GM12878 (cell line): Measurements from ENCODE around the gene PNMA8C. TPM values are rescaled to one million over a fixed set of nuclear protein-coding genes. Genes with fewer than 3 reads are reported as not detected.

ENCODE experiments used
- ATAC-seq: fragments of 200-7000 bp; cut with Tn5 transposase; 3 replicates; pipeline ENCODE4 v1.9.1; 2020; ENCODE audit warnings: mild to moderate bottlenecking, moderate library complexity
- BruUV-seq: library from RNA; stranded (reverse); fragments of 400-500 nt; replicated peaks from 2 replicates; lab custom pipeline; 2021; lab: Mats Ljungman, UMichigan
- CTCF ChIA-PET: fragments of 300-600 bp; sonication (Branson Sonifier 250); formaldehyde crosslinking; extraction: SDS; loops from one replicate; lab custom pipeline; 2021; ENCODE audit warnings: inconsistent platforms; lab: Yijun Ruan, JAX
- POLR2A ChIA-PET: fragments of 350-600 bp; formaldehyde crosslinking; extraction: SDS; loops from one replicate; lab custom pipeline; 2021; ENCODE audit warnings: inconsistent platforms; lab: Charles Lee
- RAD21 ChIA-PET: fragments of 300-600 bp; sonication (Branson Sonifier 250); formaldehyde crosslinking; loops from one replicate; lab custom pipeline; 2023; ENCODE audit warnings: antibody characterized with exemption; ENCODE audit not compliant: unreplicated experiment; lab: Charles Lee
- SMC1A ChIA-PET: fragments of 300-600 bp; sonication (Branson Sonifier 250); formaldehyde crosslinking; loops from one replicate; lab custom pipeline; 2023; ENCODE audit not compliant: unreplicated experiment, uncharacterized antibody; lab: Charles Lee
- DNase-seq: peaks from one replicate; pipeline ENCODE4 v3.0.0-alpha.2; 2011; ENCODE audit warnings: low read depth, low spot score
- FAIRE-seq: peaks from 3 replicates; lab custom pipeline; 2011; peaks lifted over from hg19 to GRCh38; lab: Jason Lieb, UNC
- H2AFZ ChIP-seq: 2 replicates; pipeline ENCODE4 v1.6.0; 2011; ENCODE audit warnings: low read depth, low read length, control low read depth; ENCODE audit not compliant: control insufficient read depth
- H3K27ac ChIP-seq: 2 replicates; pipeline ENCODE4 v1.5.1; 2011; ENCODE audit warnings: control low read depth; ENCODE audit not compliant: control insufficient read depth, insufficient read depth
- H3K27me3 ChIP-seq, 2 experiments: replicated peaks in 1 of 2; 2 replicates each; pipeline versions ENCODE4 v1.6.0 to v1.6.1; 2011; ENCODE audit warnings: low read length in 1 of 2; ENCODE audit not compliant: control insufficient read depth in 2 of 2, insufficient read depth in 2 of 2
- H3K36me3 ChIP-seq, 2 experiments: 2 replicates each; pipeline ENCODE4 v1.5.1; 2011; ENCODE audit warnings: low read length in 1 of 2; ENCODE audit not compliant: control insufficient read depth in 2 of 2, insufficient read depth in 2 of 2
- H3K4me1 ChIP-seq: 2 replicates; pipeline ENCODE4 v1.6.1; 2011; ENCODE audit warnings: mild to moderate bottlenecking, low read length, moderate library complexity, mixed read lengths; ENCODE audit not compliant: control insufficient read depth, insufficient read depth
- H3K4me2 ChIP-seq: 2 replicates; pipeline ENCODE4 v1.6.0; 2011; ENCODE audit warnings: control low read depth; ENCODE audit not compliant: control insufficient read depth, insufficient read depth
- H3K4me3 ChIP-seq: fragments of 200-600 bp; sonication (generic); 2 replicates; pipeline ENCODE4 v1.5.1; 2016
- H3K79me2 ChIP-seq: 2 replicates; pipeline ENCODE4 v1.6.0; 2011; ENCODE audit warnings: low read length; ENCODE audit not compliant: control insufficient read depth, insufficient read depth
- H3K9ac ChIP-seq: 2 replicates; pipeline ENCODE4 v1.8.0; 2011; ENCODE audit warnings: low read length, control low read depth, mixed read lengths; ENCODE audit not compliant: control insufficient read depth, insufficient read depth
- H3K9me3 ChIP-seq: replicated peaks from 3 replicates; pipeline ENCODE4 v1.5.1; 2011; ENCODE audit warnings: mild to moderate bottlenecking, low read length; ENCODE audit not compliant: control insufficient read depth, insufficient read depth
- H4K20me1 ChIP-seq: 2 replicates; pipeline ENCODE4 v1.6.0; 2011; ENCODE audit not compliant: control insufficient read depth, insufficient read depth
- E4F1 ChIP-seq: fragments of 450-650 bp; IDR thresholded peaks from 2 replicates; pipeline ENCODE4 v1.6.1; 2018; ENCODE audit warnings: borderline replicate concordance, mild to moderate bottlenecking; ENCODE audit not compliant: partially characterized antibody
- EGR1 ChIP-seq, 2 experiments: IDR thresholded peaks; 1 replicate in 1 of 2; 2 replicates in 1 of 2; pipeline ENCODE4 v1.6.1; 2011 to 2012; ENCODE audit warnings: low read depth in 2 of 2, low read length in 2 of 2, borderline replicate concordance in 1 of 2, mild to moderate bottlenecking in 1 of 2, moderate library complexity in 1 of 2
- IKZF1 ChIP-seq: fragments of 450-650 bp; conservative IDR thresholded peaks from 2 replicates; pipeline ENCODE4 v1.6.1; 2017; ENCODE audit warnings: antibody characterized with exemption, mild to moderate bottlenecking
- NRF1 ChIP-seq: conservative IDR thresholded peaks from 2 replicates; pipeline ENCODE4 v1.6.1; 2011; ENCODE audit warnings: mild to moderate bottlenecking, low read depth, low read length, improper control_type of control experiment
- RAD51 ChIP-seq: fragments of 450-650 bp; IDR thresholded peaks from 2 replicates; pipeline ENCODE4 v1.6.1; 2016; ENCODE audit warnings: moderate library complexity, mild to moderate bottlenecking, inconsistent platforms
- RB1 ChIP-seq: fragments of 450-650 bp; formaldehyde crosslinking; IDR thresholded peaks from 2 replicates; pipeline ENCODE4 v1.6.1; 2017; ENCODE audit warnings: mild to moderate bottlenecking, borderline replicate concordance
- SIX5 ChIP-seq: IDR thresholded peaks from 2 replicates; pipeline ENCODE4 v1.6.1; 2011; ENCODE audit warnings: mild to moderate bottlenecking, low read depth, low read length, moderate library complexity; ENCODE audit not compliant: severe bottlenecking
- SP1 ChIP-seq: IDR thresholded peaks from one replicate; pipeline ENCODE4 v1.6.1; 2011; ENCODE audit warnings: low read depth, low read length
- SUPT20H ChIP-seq: IDR thresholded peaks from 2 replicates; pipeline ENCODE4 v1.6.1; 2011; ENCODE audit warnings: low read depth, mild to moderate bottlenecking, low read length, moderate library complexity, borderline replicate concordance; ENCODE audit not compliant: control insufficient read depth
- TCF7 ChIP-seq: IDR thresholded peaks from 2 replicates; pipeline ENCODE4 v1.6.1; 2014; ENCODE audit warnings: antibody characterized with exemption, borderline replicate concordance
- ZBTB33 ChIP-seq: fragments of 450-650 bp; IDR thresholded peaks from 2 replicates; pipeline ENCODE4 v1.6.1; 2017; ENCODE audit warnings: mild to moderate bottlenecking
- ZNF207 ChIP-seq: fragments of 450-650 bp; IDR thresholded peaks from 2 replicates; pipeline ENCODE4 v1.6.1; 2014; ENCODE audit warnings: antibody characterized with exemption, mild to moderate bottlenecking, borderline replicate concordance
- WGBS: methylation state at CpG from one replicate; pipeline ENCODE4 v1.1.6; 2016; ENCODE audit warnings: low lambda C conversion rate; ENCODE audit not compliant: insufficient replicate concordance, insufficient coverage; ENCODE audit errors: missing lambda C conversion rate; 5-methylcytosine and 5-hydroxymethylcytosine counted together
- in situ Hi-C: fragments of 300-500 bp; cut with MboI; formaldehyde crosslinking; loops from 9 replicates; pipeline ENCODE4 v1.14.3; 2018; ENCODE audit warnings: mixed read lengths
- intact Hi-C: fragments of 100-400 bp; cut with micrococcal nuclease; formaldehyde crosslinking; loops from one replicate; pipeline ENCODE4 v1.14.2; 2022; ENCODE audit not compliant: unreplicated experiment
- polyA plus RNA-seq, 11 experiments: library from polyadenylated mRNA; depleted of rRNA in 4 of 11; unstranded in 6 of 11; stranded (reverse) in 5 of 11; fragments of >200 nt; fragmentation: Nextera tagmentation in 4 of 11; fragmentation: Illumina TruSeq in 1 of 11; extraction: Ambion mirVana in 4 of 11; extraction: Trizol in 1 of 11; gene quantifications; 1 replicate in 1 of 11; 2 replicates in 10 of 11; pipeline versions ENCODE4 v1.2.1 to v1.2.3, GENCODE V29; 2011 to 2016; ENCODE audit warnings: inconsistent platforms in 2 of 11, missing spikeins in 2 of 11, low read depth in 1 of 11
- total RNA-seq, 4 experiments: library from RNA; depleted of rRNA in 3 of 4; stranded (reverse); fragments of >200 nt in 3 of 4; fragmentation: Illumina TruSeq in 1 of 4; extraction: Trizol in 1 of 4; gene quantifications; 2 replicates each; pipeline versions ENCODE4 v1.2.1 to v1.2.3, GENCODE V29; 2013 to 2021

Gene PNMA8C
- total and polyA plus RNA-seq, 10 of the 15 experiments (the other 5 are each of a cell fraction or from before 2014, with no cell fraction given), result not detected

DNA sequence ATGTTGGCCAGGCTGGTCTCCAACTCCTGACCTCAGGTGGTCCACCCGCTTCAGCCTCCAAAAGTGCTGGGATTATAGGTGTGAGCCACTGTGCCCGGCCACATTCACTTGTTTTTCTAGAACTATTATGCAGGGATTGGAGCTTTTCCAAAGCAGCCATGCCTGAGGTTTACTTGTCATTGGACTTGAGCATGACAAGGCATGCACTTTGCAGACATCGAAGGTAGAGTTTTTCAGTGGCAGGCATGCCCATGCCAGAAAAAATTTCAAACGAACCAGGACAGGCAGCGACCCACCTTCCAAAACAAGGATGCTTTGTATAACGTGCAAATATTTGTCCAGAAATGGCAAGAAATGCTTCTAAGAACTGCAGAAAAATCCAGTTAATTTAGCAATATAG lies 24.9 kb upstream of the PNMA8C start:
- Histone ChIP-seq H3K4me1 (no peaks in the 10 kb centered on the region), H2AFZ (no peak overlapping the region), H3K4me3 (no peak overlapping the region), H3K27ac (no peak overlapping the region), H3K36me3 (no peaks in the 10 kb centered on the region), H3K9ac (no peak overlapping the region), H3K27me3 (no peaks in the 10 kb centered on the region; a peak in 1 of 4 replicates), H3K9me3 (no peaks in the 10 kb centered on the region; the same call in 2 of the 3 replicates), H3K79me2 (no peaks in the 10 kb centered on the region), H4K20me1 (no peaks in the 10 kb centered on the region), H3K4me2 (no peak overlapping the region)
- FAIRE-seq, result no peak
- intact Hi-C loops (no loop called here), in situ Hi-C loops (no loop called here)
- no TSS peak for BruUV-seq
- RAD21 ChIA-PET, result no interaction called here
- CTCF ChIA-PET, result no interaction called here
- no peak for DNase-seq
- TF ChIP-seq ZNF207 (no peak), EGR1 (IDR thresholded peaks at IDR 0.05; ENCODE audit: borderline replicate concordance in 1 of 2, low read depth in 2 of 2, low read length in 2 of 2) (no peak), TCF7 (no peak), NRF1 (no peak), IKZF1 (no peak), RB1 (no peak), SUPT20H (no peak), RAD51 (no peak), SP1 (no peak)
- no peak for ATAC-seq
- SMC1A ChIA-PET, result no interaction called here
- WGBS, result 32% methylated on average over 6 of the region's 6 CpGs
- POLR2A ChIA-PET, result no interaction called here

- CTCF ChIA-PET, result interaction anchor here (1.6 kb wide), 1 partner anchor 13 kb away, joined by 3 read pairs; no protein-coding TSS in a partner anchor
- no peaks in the 10 kb centered on the region for H3K79me2 ChIP-seq
- RAD21 ChIA-PET, result no interaction called here
- no peaks in the 10 kb centered on the region for H4K20me1 ChIP-seq
- SMC1A ChIA-PET, result interaction anchor here (1.3 kb wide), 1 partner anchor 9 kb away, joined by 4 read pairs; no protein-coding TSS in a partner anchor
- H3K4me3 ChIP-seq, result no peak overlapping the region
- H3K4me1 ChIP-seq, result no peaks in the 10 kb centered on the region
- intact Hi-C loops (no loop called here), in situ Hi-C loops (no loop called here)
- no peak overlapping the region for H3K4me2 ChIP-seq
- H3K27ac ChIP-seq, result no peak overlapping the region
- ATAC-seq, result no peak
- no peak overlapping the region for H3K9ac ChIP-seq
- no peaks in the 10 kb centered on the region for H3K36me3 ChIP-seq
- POLR2A ChIA-PET, result no interaction called here
- FAIRE-seq, result no peak
- H3K9me3 ChIP-seq, result no peaks in the 10 kb centered on the region; the same call in 2 of the 3 replicates
- WGBS, result 11% methylated on average over 4 of the region's 4 CpGs
- BruUV-seq, result no TSS peak
- H3K27me3 ChIP-seq, result no peaks in the 10 kb centered on the region; a peak in 1 of 4 replicates
- no peak for DNase-seq
- no peak overlapping the region for H2AFZ ChIP-seq
- TF ChIP-seq E4F1, result no peak
- no peak for TF ChIP-seq ZBTB33
- no peak for TF ChIP-seq SIX5
Measured at GRCh38 chr19:46452186-46452585, 23.4 kb upstream of the PNMA8C start.
